Activated T-cell treated with anti-CD3 and anti-CD28 coated beads, Interleukin-2, amount 50 U/mL, for 24 hours (primary cell): ENCODE measurements around the gene ESRRA.
"Not testable (repeated sequence)": the region's sequence is repeated elsewhere in the genome, so short reads cannot be mapped to it uniquely, and the experiment has no call there.

Source experiments
- DNase-seq: peaks from one replicate; pipeline ENCODE4 v3.0.0-alpha.2; 2020
- H3K27ac Mint-ChIP-seq: 2 replicates; pipeline ENCODE4 v1.8.0; 2020; ENCODE audit warnings: mild to moderate bottlenecking, mixed read lengths
- H3K27me3 Mint-ChIP-seq: 2 replicates; pipeline ENCODE4 v1.8.0; 2020; ENCODE audit warnings: mixed read lengths
- H3K36me3 Mint-ChIP-seq: 2 replicates; pipeline ENCODE4 v1.8.0; 2020; ENCODE audit warnings: low read depth, mixed read lengths
- H3K4me1 Mint-ChIP-seq: 2 replicates; pipeline ENCODE4 v1.8.0; 2020; ENCODE audit warnings: low read depth, mixed read lengths
- H3K4me3 Mint-ChIP-seq: 2 replicates; pipeline ENCODE4 v1.8.0; 2020; ENCODE audit warnings: mild to moderate bottlenecking, moderate library complexity, mixed read lengths
- H3K9me3 Mint-ChIP-seq: 2 replicates; pipeline ENCODE4 v1.8.0; 2020; ENCODE audit warnings: mixed read lengths

ESRRA gene

GRCh38 chr11:64307795-64308194, 2.5 kb downstream of the ESRRA start:
- Mint-ChIP-seq H3K4me1 (peaks cover 46% of the 10 kb centered on the region), H3K27ac (peak overlapping the region; percentile 63), H3K36me3 (peaks cover 52% of the 10 kb centered on the region), H3K4me3 (peak overlapping the region; percentile 96)
- not testable (repeated sequence) for H3K27me3 Mint-ChIP-seq, DNase-seq, H3K9me3 Mint-ChIP-seq

GRCh38 chr11:64312947-64313346, 7.6 kb downstream of the ESRRA start:
- peaks cover 47% of the 10 kb centered on the region for H3K4me1 Mint-ChIP-seq
- H3K27ac Mint-ChIP-seq, result peak overlapping the region; percentile 85
- no peaks in the 10 kb centered on the region for H3K9me3 Mint-ChIP-seq
- DNase-seq, result no peak
- H3K27me3 Mint-ChIP-seq, result no peaks in the 10 kb centered on the region
- peaks cover 75% of the 10 kb centered on the region for H3K36me3 Mint-ChIP-seq
- no peak overlapping the region for H3K4me3 Mint-ChIP-seq

GRCh38 chr11:64313491-64314145, 8.3 kb downstream of the ESRRA start:
- Mint-ChIP-seq H3K27me3 (no peaks in the 10 kb centered on the region), H3K4me3 (no peak overlapping the region), H3K27ac (peak overlapping the region; percentile 85), H3K36me3 (peaks cover 76% of the 10 kb centered on the region), H3K9me3 (no peaks in the 10 kb centered on the region), H3K4me1 (peaks cover 47% of the 10 kb centered on the region)
- no peak for DNase-seq

- no peak for DNase-seq
- Mint-ChIP-seq H3K27ac (peak overlapping the region; percentile 85), H3K27me3 (no peaks in the 10 kb centered on the region), H3K9me3 (no peaks in the 10 kb centered on the region), H3K4me3 (no peak overlapping the region), H3K36me3 (peaks cover 73% of the 10 kb centered on the region), H3K4me1 (peaks cover 51% of the 10 kb centered on the region)
These were observed 9.0 kb downstream of the ESRRA start for GRCh38 chr11:64314146-64314804.

GRCh38 chr11:64314805-64315561, 9.7 kb downstream of the ESRRA start:
- Mint-ChIP-seq H3K4me3 (peak overlapping the region; percentile 27), H3K36me3 (peaks cover 69% of the 10 kb centered on the region), H3K27ac (peak overlapping the region; percentile 78), H3K4me1 (peaks cover 53% of the 10 kb centered on the region), H3K9me3 (no peaks in the 10 kb centered on the region), H3K27me3 (no peaks in the 10 kb centered on the region)
- no peak for DNase-seq

GRCh38 chr11:64315667-64316526, 10.6 kb downstream of the ESRRA start:
- DNase-seq, H3K9me3 Mint-ChIP-seq, H3K27me3 Mint-ChIP-seq: not testable (repeated sequence)
- Mint-ChIP-seq H3K36me3 (peaks cover 70% of the 10 kb centered on the region), H3K4me1 (peaks cover 49% of the 10 kb centered on the region), H3K27ac (peak overlapping the region; percentile 98), H3K4me3 (peak overlapping the region; percentile 98)

GRCh38 chr11:64316672-64317324, 11.5 kb downstream of the ESRRA start:
- Mint-ChIP-seq H3K4me3 (peak overlapping the region; percentile 98), H3K36me3 (peaks cover 76% of the 10 kb centered on the region), H3K27me3 (no peaks in the 10 kb centered on the region), H3K4me1 (peaks cover 49% of the 10 kb centered on the region), H3K27ac (peak overlapping the region; percentile 98), H3K9me3 (no peaks in the 10 kb centered on the region)
- DNase-seq, result peak; percentile 72

- H3K4me3 Mint-ChIP-seq, result peak within 1 kb of the TSS; percentile 98
- no peaks in the 10 kb centered on the region for H3K27me3 Mint-ChIP-seq
- peaks cover 75% of the 10 kb centered on the region for H3K36me3 Mint-ChIP-seq
- peaks cover 47% of the 10 kb centered on the region for H3K4me1 Mint-ChIP-seq
- DNase-seq, result peak; percentile 93
- peak within 1 kb of the TSS; percentile 98 for H3K27ac Mint-ChIP-seq
- no peaks in the 10 kb centered on the region for H3K9me3 Mint-ChIP-seq
These were observed 12.1 kb downstream of the ESRRA start, which contains the start of gene TRMT112 for GRCh38 chr11:64317325-64317960. Gene TRMT112, minus strand, starts transcription at chr11:64317559. Its CDS starts 33 bp downstream, at chr11:64317526.

- peak within 1 kb of the TSS; percentile 98 for H3K4me3 Mint-ChIP-seq
- H3K36me3 Mint-ChIP-seq, result peaks cover 68% of the 10 kb centered on the region
- H3K27me3 Mint-ChIP-seq, result no peaks in the 10 kb centered on the region
- no peaks in the 10 kb centered on the region for H3K9me3 Mint-ChIP-seq
- peaks cover 39% of the 10 kb centered on the region for H3K4me1 Mint-ChIP-seq
- peak; percentile 95 for DNase-seq
- H3K27ac Mint-ChIP-seq, result peak within 1 kb of the TSS; percentile 98
These were observed 12.8 kb downstream of the ESRRA start, which contains the start of gene PRDX5 for GRCh38 chr11:64317961-64318765. Gene PRDX5, plus strand, starts transcription at chr11:64318121. Its CDS starts 95 bp downstream, at chr11:64318216.

GRCh38 chr11:64318766-64319761, 13.7 kb downstream of the ESRRA start:
- DNase-seq, result no peak
- Mint-ChIP-seq H3K9me3 (no peaks in the 10 kb centered on the region), H3K4me1 (peaks cover 36% of the 10 kb centered on the region), H3K27ac (peak overlapping the region; percentile 98), H3K4me3 (peak overlapping the region; percentile 98), H3K36me3 (peaks cover 60% of the 10 kb centered on the region), H3K27me3 (no peaks in the 10 kb centered on the region)

GRCh38 chr11:64320556-64320955, 15.2 kb downstream of the ESRRA start:
- Mint-ChIP-seq H3K36me3 (peaks cover 47% of the 10 kb centered on the region), H3K4me3 (no peak overlapping the region), H3K27ac (no peak overlapping the region), H3K9me3 (no peaks in the 10 kb centered on the region), H3K4me1 (peaks cover 28% of the 10 kb centered on the region), H3K27me3 (no peaks in the 10 kb centered on the region)
- no peak for DNase-seq

GRCh38 chr11:64321026-64321425, 15.7 kb downstream of the ESRRA start:
- Mint-ChIP-seq H3K4me1 (peaks cover 28% of the 10 kb centered on the region), H3K27ac (peak overlapping the region; percentile 39), H3K9me3 (no peaks in the 10 kb centered on the region), H3K27me3 (no peaks in the 10 kb centered on the region), H3K4me3 (no peak overlapping the region), H3K36me3 (peaks cover 46% of the 10 kb centered on the region)
- DNase-seq, result no peak
